MM.1S (cell line): ENCODE data around the gene CREB5.
A peak's percentile ranks its signal among the peaks of the same experiment; 100 is the strongest.

Experiments
- DNase-seq: peaks from one replicate; pipeline ENCODE4 v3.0.0-alpha.2; 2015
- H2AFZ ChIP-seq: fragments of 300-600 bp; sonication (generic); 2 replicates; pipeline ENCODE4 v1.6.0; 2016; ENCODE audit warnings: antibody characterized with exemption, low read length
- H3F3A ChIP-seq: fragments of 300-600 bp; sonication (generic); 2 replicates; pipeline ENCODE4 v1.6.1; 2016; ENCODE audit warnings: mild to moderate bottlenecking, antibody characterized with exemption, low read length, moderate library complexity, mixed read lengths; ENCODE audit not compliant: insufficient read depth
- H3K27ac ChIP-seq: fragments of 300-600 bp; sonication (generic); 2 replicates; pipeline ENCODE4 v1.5.1; 2016; ENCODE audit warnings: mild to moderate bottlenecking, low read length
- H3K27me3 ChIP-seq: fragments of 300-600 bp; sonication (generic); replicated peaks from 2 replicates; pipeline ENCODE4 v1.6.0; 2016; ENCODE audit warnings: low read length; ENCODE audit not compliant: insufficient read depth
- H3K36me3 ChIP-seq: fragments of 300-600 bp; sonication (generic); replicated peaks from 2 replicates; pipeline ENCODE4 v1.6.1; 2016; ENCODE audit warnings: mild to moderate bottlenecking, low read length, mixed read lengths; ENCODE audit not compliant: insufficient read depth
- H3K4me1 ChIP-seq: fragments of 300-600 bp; sonication (generic); 2 replicates; pipeline ENCODE4 v1.6.1; 2016; ENCODE audit warnings: low read length, mixed read lengths
- H3K4me2 ChIP-seq: fragments of 300-600 bp; sonication (generic); 2 replicates; pipeline ENCODE4 v1.6.0; 2016; ENCODE audit warnings: low read depth, low read length
- H3K4me3 ChIP-seq: fragments of 300-600 bp; sonication (generic); 2 replicates; pipeline ENCODE4 v1.5.1; 2016; ENCODE audit warnings: low read length, mixed read lengths
- H3K79me2 ChIP-seq: fragments of 300-600 bp; sonication (generic); 2 replicates; pipeline ENCODE4 v1.6.1; 2016; ENCODE audit warnings: mixed run types, low read length, mixed read lengths
- H3K9ac ChIP-seq: fragments of 300-600 bp; sonication (generic); 2 replicates; pipeline ENCODE4 v1.6.1; 2016; ENCODE audit warnings: low read length, mixed read lengths
- H3K9me2 ChIP-seq: fragments of 300-600 bp; sonication (generic); replicated peaks from 2 replicates; pipeline ENCODE4 v1.6.1; 2016; ENCODE audit warnings: mild to moderate bottlenecking, low read length, mixed read lengths; ENCODE audit not compliant: insufficient read depth
- H3K9me3 ChIP-seq: fragments of 300-600 bp; sonication (generic); replicated peaks from 2 replicates; pipeline ENCODE4 v1.6.1; 2016; ENCODE audit warnings: mild to moderate bottlenecking, low read length, mixed read lengths; ENCODE audit not compliant: insufficient read depth
- H4K20me1 ChIP-seq: fragments of 300-600 bp; sonication (generic); 2 replicates; pipeline ENCODE4 v1.6.1; 2016; ENCODE audit warnings: mild to moderate bottlenecking, low read length, moderate library complexity, mixed read lengths; ENCODE audit not compliant: insufficient read depth
- EZH2 ChIP-seq: fragments of 300-600 bp; sonication (generic); optimal IDR thresholded peaks from 2 replicates; pipeline ENCODE3; 2017; ENCODE audit warnings: low read depth, mild to moderate bottlenecking, antibody characterized with exemption, low read length, mixed read lengths
- EZH2phosphoT487 ChIP-seq: fragments of 300-600 bp; sonication (generic); IDR thresholded peaks from 2 replicates; pipeline ENCODE4 v1.6.1; 2018; ENCODE audit warnings: antibody characterized with exemption, low read length
- TF ChIP-seq, protein P1 (sequence below): fragments of 300-600 bp; sonication (generic); IDR thresholded peaks from 2 replicates; pipeline ENCODE4 v1.5.1; 2016; ENCODE audit warnings: antibody characterized with exemption, low read length, mixed read lengths

Gene CREB5

DNA sequence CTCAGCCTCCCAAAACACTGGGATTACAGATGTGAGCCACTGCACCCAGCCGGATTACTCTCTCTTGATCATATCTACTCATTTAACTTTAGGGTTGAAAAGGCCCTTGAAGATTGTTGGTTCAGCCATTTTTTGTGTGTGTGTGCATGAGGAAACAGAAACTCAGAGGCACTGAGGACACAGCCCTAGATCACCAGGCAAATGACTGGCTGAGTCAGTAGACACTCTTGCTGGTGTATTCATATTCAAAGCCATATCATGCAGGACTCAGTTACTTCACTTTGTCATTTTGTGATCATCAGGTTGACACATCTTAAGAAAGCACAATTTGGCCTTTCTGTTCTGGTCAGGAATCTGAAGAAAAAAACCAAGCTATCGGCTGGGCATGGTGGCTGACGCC, 292.4 kb downstream of the CREB5 start:
- Histone ChIP-seq H4K20me1 (no peaks in the 10 kb centered on the region), H3K79me2 (no peaks in the 10 kb centered on the region), H3K9me2 (no peaks in the 10 kb centered on the region), H3K27ac (no peak overlapping the region), H2AFZ (no peak overlapping the region), H3K4me2 (no peak overlapping the region), H3K27me3 (no peaks in the 10 kb centered on the region), H3K9me3 (no peaks in the 10 kb centered on the region), H3K36me3 (no peaks in the 10 kb centered on the region), H3F3A (0 out of 2 replicates have a peak, but pooled peaks cover under 1% of the 10 kb centered on the region), H3K9ac (no peak overlapping the region), H3K4me1 (peaks cover 5% of the 10 kb centered on the region; the same call in 1 of the 2 replicates), H3K4me3 (no peak overlapping the region)
- no peak for DNase-seq
- TF ChIP-seq EZH2: no peak
- TF ChIP-seq, protein P1, sequence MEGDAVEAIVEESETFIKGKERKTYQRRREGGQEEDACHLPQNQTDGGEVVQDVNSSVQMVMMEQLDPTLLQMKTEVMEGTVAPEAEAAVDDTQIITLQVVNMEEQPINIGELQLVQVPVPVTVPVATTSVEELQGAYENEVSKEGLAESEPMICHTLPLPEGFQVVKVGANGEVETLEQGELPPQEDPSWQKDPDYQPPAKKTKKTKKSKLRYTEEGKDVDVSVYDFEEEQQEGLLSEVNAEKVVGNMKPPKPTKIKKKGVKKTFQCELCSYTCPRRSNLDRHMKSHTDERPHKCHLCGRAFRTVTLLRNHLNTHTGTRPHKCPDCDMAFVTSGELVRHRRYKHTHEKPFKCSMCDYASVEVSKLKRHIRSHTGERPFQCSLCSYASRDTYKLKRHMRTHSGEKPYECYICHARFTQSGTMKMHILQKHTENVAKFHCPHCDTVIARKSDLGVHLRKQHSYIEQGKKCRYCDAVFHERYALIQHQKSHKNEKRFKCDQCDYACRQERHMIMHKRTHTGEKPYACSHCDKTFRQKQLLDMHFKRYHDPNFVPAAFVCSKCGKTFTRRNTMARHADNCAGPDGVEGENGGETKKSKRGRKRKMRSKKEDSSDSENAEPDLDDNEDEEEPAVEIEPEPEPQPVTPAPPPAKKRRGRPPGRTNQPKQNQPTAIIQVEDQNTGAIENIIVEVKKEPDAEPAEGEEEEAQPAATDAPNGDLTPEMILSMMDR: no peak
- TF ChIP-seq EZH2phosphoT487: no peak

DNA sequence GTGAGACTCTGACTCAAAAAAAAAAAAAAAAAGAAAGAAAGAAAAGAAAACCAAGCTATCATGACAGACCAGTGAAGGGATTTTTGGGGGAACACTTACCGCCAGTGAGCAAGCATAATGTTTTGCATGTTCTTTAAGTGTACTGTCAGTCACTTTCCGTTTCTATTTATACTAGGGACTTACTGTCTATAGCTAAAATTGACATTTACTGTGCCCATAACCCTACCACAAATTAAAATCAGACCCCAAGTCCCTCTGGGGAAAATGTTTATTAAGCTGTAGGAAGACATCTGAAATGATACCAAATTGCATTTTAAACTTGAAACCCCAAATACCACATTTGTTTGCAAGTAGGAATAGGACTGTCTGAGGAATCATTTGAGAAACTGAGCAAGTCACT, 293.0 kb downstream of the CREB5 start:
- no peaks in the 10 kb centered on the region for H3F3A ChIP-seq
- no peaks in the 10 kb centered on the region for H3K79me2 ChIP-seq
- no peak overlapping the region for H3K9ac ChIP-seq
- no peak overlapping the region for H2AFZ ChIP-seq
- no peak overlapping the region for H3K27ac ChIP-seq
- TF ChIP-seq EZH2phosphoT487: no peak
- TF ChIP-seq, protein P1: no peak
- TF ChIP-seq EZH2: no peak
- H3K4me3 ChIP-seq: no peak overlapping the region
- no peaks in the 10 kb centered on the region for H3K36me3 ChIP-seq
- no peaks in the 10 kb centered on the region for H3K27me3 ChIP-seq
- H3K9me2 ChIP-seq: no peaks in the 10 kb centered on the region
- H3K9me3 ChIP-seq: no peaks in the 10 kb centered on the region
- no peaks in the 10 kb centered on the region for H4K20me1 ChIP-seq
- H3K4me1 ChIP-seq: peaks cover 5% of the 10 kb centered on the region; the same call in 1 of the 2 replicates
- DNase-seq: peak; percentile 48
- H3K4me2 ChIP-seq: peak overlapping the region; percentile 49; the same call in 1 of the 2 replicates

DNA sequence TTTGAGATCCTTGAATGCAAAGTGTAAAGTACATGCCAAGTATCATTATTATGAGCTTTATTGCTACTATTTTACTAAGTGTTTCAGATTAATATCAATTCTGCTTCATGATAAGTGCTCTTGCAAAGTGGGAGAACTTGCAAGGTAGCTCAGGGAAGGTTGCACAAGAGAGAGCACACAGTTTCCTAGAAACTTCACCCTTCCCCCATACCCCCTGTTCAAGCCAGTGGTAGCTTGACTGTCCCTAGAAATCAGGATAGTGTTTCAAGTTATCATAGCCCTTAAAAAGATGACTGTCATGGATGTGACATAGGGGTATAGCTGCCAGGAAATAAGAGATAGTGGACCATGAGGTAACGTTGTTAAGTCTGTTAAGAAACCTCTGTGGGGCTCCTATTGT, 294.3 kb downstream of the CREB5 start:
- no peaks in the 10 kb centered on the region for H3K9me2 ChIP-seq
- H3K4me3 ChIP-seq: no peak overlapping the region
- H3K9ac ChIP-seq: no peak overlapping the region
- H3K79me2 ChIP-seq: no peaks in the 10 kb centered on the region
- H3K4me2 ChIP-seq: no peak overlapping the region
- no peaks in the 10 kb centered on the region for H3K9me3 ChIP-seq
- TF ChIP-seq EZH2: no peak
- TF ChIP-seq EZH2phosphoT487: no peak
- TF ChIP-seq, protein P1: no peak
- no peak for DNase-seq
- H3F3A ChIP-seq: no peaks in the 10 kb centered on the region
- H3K27ac ChIP-seq: no peak overlapping the region
- H3K4me1 ChIP-seq: peaks cover 5% of the 10 kb centered on the region; the same call in 1 of the 2 replicates
- H2AFZ ChIP-seq: no peak overlapping the region
- no peaks in the 10 kb centered on the region for H3K36me3 ChIP-seq
- H4K20me1 ChIP-seq: no peaks in the 10 kb centered on the region
- no peaks in the 10 kb centered on the region for H3K27me3 ChIP-seq
